Measurements from ENCODE around the gene DBH. TPM values are rescaled to one million over a fixed set of nuclear protein-coding genes. Genes with fewer than 3 reads are reported as not detected.

DBH gene
- total and polyA plus RNA-seq, 12 donors, result 0.24 to 234 (median 19.6) TPM; not detected in 1

DNA sequence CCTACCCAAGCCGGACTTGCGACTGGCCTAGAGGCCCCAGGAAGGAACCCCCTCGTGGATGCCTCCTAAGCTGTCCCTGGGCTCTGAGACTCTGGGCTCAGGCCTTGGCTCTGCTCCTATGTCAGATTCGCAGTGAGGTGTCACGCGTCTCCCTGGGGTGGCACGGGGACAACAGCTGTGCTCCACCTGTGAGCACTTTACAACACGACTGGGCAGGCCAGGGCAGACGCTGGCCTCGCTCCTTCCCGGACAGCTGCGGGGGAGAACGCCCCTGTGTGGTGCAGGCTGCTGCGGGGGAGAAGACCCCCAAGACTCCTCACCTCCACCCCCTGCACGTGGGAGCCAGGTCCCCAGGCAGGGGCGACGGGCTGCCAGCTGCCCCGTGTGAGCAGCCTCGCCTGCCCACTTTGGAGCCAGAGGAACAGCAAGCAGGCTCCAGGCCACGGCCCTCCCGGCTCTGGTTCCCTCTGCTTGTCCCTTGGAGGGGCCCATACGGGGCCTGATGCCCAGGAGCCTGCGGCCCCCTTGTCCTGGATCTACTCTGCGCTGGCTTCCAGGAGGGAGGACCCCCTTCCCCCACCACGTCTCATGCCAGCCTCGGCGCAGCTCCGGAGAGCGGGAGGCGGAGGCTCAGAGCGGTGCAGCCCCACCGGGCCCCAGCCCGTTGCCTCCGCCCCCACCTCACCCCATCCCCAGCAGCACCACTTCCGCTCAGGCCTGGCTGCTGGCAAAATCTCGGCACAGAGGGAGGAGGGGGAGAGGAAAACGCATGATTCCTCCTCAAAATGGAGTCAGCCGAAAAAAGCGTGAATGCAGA is 66.0 kb downstream of the DBH start:
- H3K4me3 ChIP-seq, result peak overlapping the region in 1 of 4 donors; percentile 29
- intact Hi-C loops (cut with DNase I), result no loop called here
- H3K4me1 ChIP-seq (replicated peaks in 1 of 2), result no peaks in the 10 kb centered on the region
- WGBS, 4 donors, result 21 to 84% (median 60%) methylated on average over 6 to 39 of the region's 39 CpGs
- peak in 1 of 7 donors; percentile 15 for DNase-seq
- no peaks in the 10 kb centered on the region for H3K9me3 ChIP-seq (replicated peaks in 1 of 3)
- TF ChIP-seq, protein P1, sequence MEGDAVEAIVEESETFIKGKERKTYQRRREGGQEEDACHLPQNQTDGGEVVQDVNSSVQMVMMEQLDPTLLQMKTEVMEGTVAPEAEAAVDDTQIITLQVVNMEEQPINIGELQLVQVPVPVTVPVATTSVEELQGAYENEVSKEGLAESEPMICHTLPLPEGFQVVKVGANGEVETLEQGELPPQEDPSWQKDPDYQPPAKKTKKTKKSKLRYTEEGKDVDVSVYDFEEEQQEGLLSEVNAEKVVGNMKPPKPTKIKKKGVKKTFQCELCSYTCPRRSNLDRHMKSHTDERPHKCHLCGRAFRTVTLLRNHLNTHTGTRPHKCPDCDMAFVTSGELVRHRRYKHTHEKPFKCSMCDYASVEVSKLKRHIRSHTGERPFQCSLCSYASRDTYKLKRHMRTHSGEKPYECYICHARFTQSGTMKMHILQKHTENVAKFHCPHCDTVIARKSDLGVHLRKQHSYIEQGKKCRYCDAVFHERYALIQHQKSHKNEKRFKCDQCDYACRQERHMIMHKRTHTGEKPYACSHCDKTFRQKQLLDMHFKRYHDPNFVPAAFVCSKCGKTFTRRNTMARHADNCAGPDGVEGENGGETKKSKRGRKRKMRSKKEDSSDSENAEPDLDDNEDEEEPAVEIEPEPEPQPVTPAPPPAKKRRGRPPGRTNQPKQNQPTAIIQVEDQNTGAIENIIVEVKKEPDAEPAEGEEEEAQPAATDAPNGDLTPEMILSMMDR (IDR thresholded peaks at IDR 0.05), result no peak
- no peak for TF ChIP-seq POLR2A (IDR thresholded peaks at IDR 0.05)
- peaks cover 6% of the 10 kb centered on the region for H3K27me3 ChIP-seq
- no peaks in the 10 kb centered on the region for H3K36me3 ChIP-seq (replicated peaks in 1 of 2)
- H3K27ac ChIP-seq, result peak overlapping the region in 2 of 5 donors; percentile 38 to 79

- DNase-seq, result peak in 1 of 7 donors; percentile 6
- 42 to 70% (median 49%) methylated on average over 13 to 39 of the region's 39 CpGs for WGBS, 4 donors
Observed at GRCh38 chr9:133702798-133703590, 66.8 kb downstream of the DBH start.

DNA sequence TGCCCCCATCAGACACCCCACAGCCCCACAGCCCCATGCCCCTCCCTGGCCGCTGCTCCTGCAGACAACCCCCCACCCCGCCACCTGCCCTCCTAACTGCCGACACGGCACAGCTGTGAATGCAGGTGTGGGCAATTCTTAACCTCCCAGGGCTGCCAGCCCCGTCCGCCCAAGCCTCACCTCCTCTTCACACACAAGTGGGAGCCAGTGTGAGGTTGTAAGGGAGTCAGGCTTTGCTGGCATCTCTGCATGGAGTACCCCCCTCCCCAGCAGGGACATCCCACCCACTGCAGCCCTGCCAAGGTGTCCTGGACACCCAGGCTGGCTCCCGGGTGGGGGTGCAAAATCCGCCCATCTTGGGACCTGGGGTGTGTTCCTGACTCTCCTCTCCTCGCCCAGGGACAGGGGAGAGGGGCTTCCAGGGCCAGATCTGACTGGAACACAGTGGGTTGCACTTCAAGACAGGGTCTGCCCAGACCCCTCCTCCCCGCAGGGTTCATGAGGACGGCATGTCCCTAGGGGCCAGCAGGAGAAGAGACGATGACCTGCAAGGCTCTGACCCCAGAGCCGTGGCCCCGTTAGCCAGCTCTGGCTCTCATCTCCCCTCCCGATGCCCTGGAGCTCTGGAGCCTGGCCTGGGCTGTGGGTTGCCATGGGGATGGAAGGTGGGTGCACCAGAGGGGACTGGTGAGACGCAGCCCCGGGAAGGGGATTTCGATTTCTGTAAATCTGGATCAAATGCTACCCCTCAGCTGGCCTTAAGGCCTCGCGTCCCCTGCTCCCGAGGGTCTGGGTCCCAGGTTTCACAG is 67.6 kb downstream of the DBH start:
- no peak overlapping the region for H3K4me3 ChIP-seq
- no peaks in the 10 kb centered on the region for H3K36me3 ChIP-seq (replicated peaks in 1 of 2)
- peak in 1 of 7 donors; percentile 7 for DNase-seq
- TF ChIP-seq, protein P1 (IDR thresholded peaks at IDR 0.05), result no peak
- TF ChIP-seq POLR2A (IDR thresholded peaks at IDR 0.05), result no peak
- intact Hi-C loops (cut with DNase I), result no loop called here
- no peaks in the 10 kb centered on the region for H3K9me3 ChIP-seq (replicated peaks in 1 of 3)
- H3K27ac ChIP-seq, result peak overlapping the region in 1 of 5 donors; percentile 79
- peaks cover 6% of the 10 kb centered on the region for H3K27me3 ChIP-seq
- 53 to 82% (median 77%) methylated on average over 3 to 21 of the region's 21 CpGs for WGBS, 4 donors
- no peaks in the 10 kb centered on the region for H3K4me1 ChIP-seq (replicated peaks in 1 of 2)

More at GRCh38 chr9:133702798-133703590, 66.8 kb downstream of the DBH start:
- no peaks in the 10 kb centered on the region for H3K4me1 ChIP-seq (replicated peaks in 1 of 2)
- intact Hi-C loops (cut with DNase I), result no loop called here
- H3K9me3 ChIP-seq (replicated peaks in 1 of 3), result no peaks in the 10 kb centered on the region
- peak overlapping the region in 2 of 5 donors; percentile 38 to 79 for H3K27ac ChIP-seq
- H3K4me3 ChIP-seq, result peak overlapping the region in 1 of 4 donors; percentile 29
- peaks cover 6% of the 10 kb centered on the region for H3K27me3 ChIP-seq
- TF ChIP-seq, protein P1 (IDR thresholded peaks at IDR 0.05), result no peak
- no peak for TF ChIP-seq POLR2A (IDR thresholded peaks at IDR 0.05)
- H3K36me3 ChIP-seq (replicated peaks in 1 of 2), result no peaks in the 10 kb centered on the region

Measured in adrenal gland (tissue), 12 donors.